ENCODE data around the gene DHRS2. TPM values are rescaled to one million over a fixed set of nuclear protein-coding genes. Genes with fewer than 3 reads are reported as not detected.
A peak's percentile ranks its signal among the peaks of the same experiment; 100 is the strongest.

DHRS2 gene
- total and polyA plus RNA-seq, 2 of the 13 experiments (the other 11 are each of a cell fraction or from before 2014, with no cell fraction given), result 1,621 to 3,021 TPM

DNA sequence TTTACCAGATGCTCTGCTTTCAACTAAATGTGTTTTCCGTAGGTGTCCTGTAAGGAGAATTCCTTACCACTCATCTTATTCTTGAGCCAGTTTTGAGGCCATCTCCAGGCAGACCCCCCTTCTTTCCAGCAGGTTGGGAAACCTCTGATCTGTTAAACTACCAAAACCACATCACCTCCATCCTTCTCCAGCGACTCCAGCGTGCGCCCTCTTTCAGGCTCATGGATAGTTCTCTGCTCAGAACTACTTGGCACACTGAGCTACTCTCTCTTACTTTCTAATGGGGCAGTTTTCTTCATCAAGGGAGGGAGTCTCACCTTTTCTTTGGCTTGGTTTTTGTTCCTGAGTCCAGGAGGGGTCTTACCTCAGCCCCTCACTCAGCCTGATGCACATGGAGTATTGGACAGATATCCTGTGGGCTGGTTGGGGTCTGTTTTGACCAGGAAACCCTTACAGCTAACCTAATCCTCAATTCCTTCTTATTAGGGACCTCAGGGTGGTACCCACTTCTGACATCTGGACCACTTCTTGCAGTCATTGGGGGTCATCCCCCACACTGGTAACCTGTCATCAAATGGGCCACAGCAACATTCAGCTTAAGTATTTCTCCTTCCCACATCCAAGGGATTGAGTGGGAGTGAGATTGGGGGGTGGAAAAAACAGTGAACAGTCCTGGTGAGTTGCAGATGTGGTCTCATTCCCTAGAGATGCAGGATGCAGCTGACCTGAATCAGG is 5.2 kb downstream of the DHRS2 start (continued):
- TF ChIP-seq, protein P1, sequence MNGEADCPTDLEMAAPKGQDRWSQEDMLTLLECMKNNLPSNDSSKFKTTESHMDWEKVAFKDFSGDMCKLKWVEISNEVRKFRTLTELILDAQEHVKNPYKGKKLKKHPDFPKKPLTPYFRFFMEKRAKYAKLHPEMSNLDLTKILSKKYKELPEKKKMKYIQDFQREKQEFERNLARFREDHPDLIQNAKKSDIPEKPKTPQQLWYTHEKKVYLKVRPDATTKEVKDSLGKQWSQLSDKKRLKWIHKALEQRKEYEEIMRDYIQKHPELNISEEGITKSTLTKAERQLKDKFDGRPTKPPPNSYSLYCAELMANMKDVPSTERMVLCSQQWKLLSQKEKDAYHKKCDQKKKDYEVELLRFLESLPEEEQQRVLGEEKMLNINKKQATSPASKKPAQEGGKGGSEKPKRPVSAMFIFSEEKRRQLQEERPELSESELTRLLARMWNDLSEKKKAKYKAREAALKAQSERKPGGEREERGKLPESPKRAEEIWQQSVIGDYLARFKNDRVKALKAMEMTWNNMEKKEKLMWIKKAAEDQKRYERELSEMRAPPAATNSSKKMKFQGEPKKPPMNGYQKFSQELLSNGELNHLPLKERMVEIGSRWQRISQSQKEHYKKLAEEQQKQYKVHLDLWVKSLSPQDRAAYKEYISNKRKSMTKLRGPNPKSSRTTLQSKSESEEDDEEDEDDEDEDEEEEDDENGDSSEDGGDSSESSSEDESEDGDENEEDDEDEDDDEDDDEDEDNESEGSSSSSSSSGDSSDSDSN (CRISPR knock-in tag; IDR thresholded peaks at IDR 0.05), result 0 out of 2 replicates have a peak, but pooled peaks have one; percentile 13
- TF ChIP-seq, protein P2, sequence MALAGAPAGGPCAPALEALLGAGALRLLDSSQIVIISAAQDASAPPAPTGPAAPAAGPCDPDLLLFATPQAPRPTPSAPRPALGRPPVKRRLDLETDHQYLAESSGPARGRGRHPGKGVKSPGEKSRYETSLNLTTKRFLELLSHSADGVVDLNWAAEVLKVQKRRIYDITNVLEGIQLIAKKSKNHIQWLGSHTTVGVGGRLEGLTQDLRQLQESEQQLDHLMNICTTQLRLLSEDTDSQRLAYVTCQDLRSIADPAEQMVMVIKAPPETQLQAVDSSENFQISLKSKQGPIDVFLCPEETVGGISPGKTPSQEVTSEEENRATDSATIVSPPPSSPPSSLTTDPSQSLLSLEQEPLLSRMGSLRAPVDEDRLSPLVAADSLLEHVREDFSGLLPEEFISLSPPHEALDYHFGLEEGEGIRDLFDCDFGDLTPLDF (CRISPR knock-in tag; IDR thresholded peaks at IDR 0.05), result no peak
- TF ChIP-seq POLR2A (IDR thresholded peaks at IDR 0.05; ENCODE audit: insufficient read depth in 1 of 2, low read depth in 2 of 2, low read length in 2 of 2) (no peak), ZNF761 (CRISPR knock-in tag; conservative IDR thresholded peaks at IDR 0.05) (0 out of 2 replicates have a peak, but pooled peaks have one; percentile 11), CEBPB (IDR thresholded peaks at IDR 0.05; ENCODE audit: borderline replicate concordance, low read depth, low read length) (no peak), ZFP37 (CRISPR knock-in tag; IDR thresholded peaks at IDR 0.05; ENCODE audit: borderline replicate concordance) (no peak), ZNF792 (CRISPR knock-in tag; IDR thresholded peaks at IDR 0.05) (0 out of 2 replicates have a peak, but pooled peaks have one; percentile 29), HNRNPK (IDR thresholded peaks at IDR 0.05; ENCODE audit: low read depth, low read length, poor library complexity, severe bottlenecking) (no peak), HNRNPL (IDR thresholded peaks at IDR 0.05; ENCODE audit: low read depth, low read length) (0 out of 2 replicates have a peak, but pooled peaks have one; percentile 19), ARNTL (CRISPR knock-in tag; IDR thresholded peaks at IDR 0.05) (peak; percentile 32; the same call in 1 of the 2 replicates), BHLHE40 (IDR thresholded peaks at IDR 0.05; ENCODE audit: low read length) (no peak), KDM3A (CRISPR knock-in tag; IDR thresholded peaks at IDR 0.05; ENCODE audit: low read depth) (0 out of 2 replicates have a peak, but pooled peaks have one; percentile 2), BORCS8-MEF2B (CRISPR knock-in tag; IDR thresholded peaks at IDR 0.05) (peak; percentile 0; the same call in 1 of the 2 replicates)
- TF ChIP-seq, protein P3, sequence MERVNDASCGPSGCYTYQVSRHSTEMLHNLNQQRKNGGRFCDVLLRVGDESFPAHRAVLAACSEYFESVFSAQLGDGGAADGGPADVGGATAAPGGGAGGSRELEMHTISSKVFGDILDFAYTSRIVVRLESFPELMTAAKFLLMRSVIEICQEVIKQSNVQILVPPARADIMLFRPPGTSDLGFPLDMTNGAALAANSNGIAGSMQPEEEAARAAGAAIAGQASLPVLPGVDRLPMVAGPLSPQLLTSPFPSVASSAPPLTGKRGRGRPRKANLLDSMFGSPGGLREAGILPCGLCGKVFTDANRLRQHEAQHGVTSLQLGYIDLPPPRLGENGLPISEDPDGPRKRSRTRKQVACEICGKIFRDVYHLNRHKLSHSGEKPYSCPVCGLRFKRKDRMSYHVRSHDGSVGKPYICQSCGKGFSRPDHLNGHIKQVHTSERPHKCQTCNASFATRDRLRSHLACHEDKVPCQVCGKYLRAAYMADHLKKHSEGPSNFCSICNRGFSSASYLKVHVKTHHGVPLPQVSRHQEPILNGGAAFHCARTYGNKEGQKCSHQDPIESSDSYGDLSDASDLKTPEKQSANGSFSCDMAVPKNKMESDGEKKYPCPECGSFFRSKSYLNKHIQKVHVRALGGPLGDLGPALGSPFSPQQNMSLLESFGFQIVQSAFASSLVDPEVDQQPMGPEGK (CRISPR knock-in tag; IDR thresholded peaks at IDR 0.05), result 0 out of 2 replicates have a peak, but pooled peaks have one; percentile 20
- TF ChIP-seq, protein P4, sequence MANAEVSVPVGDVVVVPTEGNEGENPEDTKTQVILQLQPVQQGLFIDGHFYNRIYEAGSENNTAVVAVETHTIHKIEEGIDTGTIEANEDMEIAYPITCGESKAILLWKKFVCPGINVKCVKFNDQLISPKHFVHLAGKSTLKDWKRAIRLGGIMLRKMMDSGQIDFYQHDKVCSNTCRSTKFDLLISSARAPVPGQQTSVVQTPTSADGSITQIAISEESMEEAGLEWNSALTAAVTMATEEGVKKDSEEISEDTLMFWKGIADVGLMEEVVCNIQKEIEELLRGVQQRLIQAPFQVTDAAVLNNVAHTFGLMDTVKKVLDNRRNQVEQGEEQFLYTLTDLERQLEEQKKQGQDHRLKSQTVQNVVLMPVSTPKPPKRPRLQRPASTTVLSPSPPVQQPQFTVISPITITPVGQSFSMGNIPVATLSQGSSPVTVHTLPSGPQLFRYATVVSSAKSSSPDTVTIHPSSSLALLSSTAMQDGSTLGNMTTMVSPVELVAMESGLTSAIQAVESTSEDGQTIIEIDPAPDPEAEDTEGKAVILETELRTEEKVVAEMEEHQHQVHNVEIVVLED (CRISPR knock-in tag; IDR thresholded peaks at IDR 0.05; ENCODE audit: borderline replicate concordance), result no peak
- TF ChIP-seq, protein P5, sequence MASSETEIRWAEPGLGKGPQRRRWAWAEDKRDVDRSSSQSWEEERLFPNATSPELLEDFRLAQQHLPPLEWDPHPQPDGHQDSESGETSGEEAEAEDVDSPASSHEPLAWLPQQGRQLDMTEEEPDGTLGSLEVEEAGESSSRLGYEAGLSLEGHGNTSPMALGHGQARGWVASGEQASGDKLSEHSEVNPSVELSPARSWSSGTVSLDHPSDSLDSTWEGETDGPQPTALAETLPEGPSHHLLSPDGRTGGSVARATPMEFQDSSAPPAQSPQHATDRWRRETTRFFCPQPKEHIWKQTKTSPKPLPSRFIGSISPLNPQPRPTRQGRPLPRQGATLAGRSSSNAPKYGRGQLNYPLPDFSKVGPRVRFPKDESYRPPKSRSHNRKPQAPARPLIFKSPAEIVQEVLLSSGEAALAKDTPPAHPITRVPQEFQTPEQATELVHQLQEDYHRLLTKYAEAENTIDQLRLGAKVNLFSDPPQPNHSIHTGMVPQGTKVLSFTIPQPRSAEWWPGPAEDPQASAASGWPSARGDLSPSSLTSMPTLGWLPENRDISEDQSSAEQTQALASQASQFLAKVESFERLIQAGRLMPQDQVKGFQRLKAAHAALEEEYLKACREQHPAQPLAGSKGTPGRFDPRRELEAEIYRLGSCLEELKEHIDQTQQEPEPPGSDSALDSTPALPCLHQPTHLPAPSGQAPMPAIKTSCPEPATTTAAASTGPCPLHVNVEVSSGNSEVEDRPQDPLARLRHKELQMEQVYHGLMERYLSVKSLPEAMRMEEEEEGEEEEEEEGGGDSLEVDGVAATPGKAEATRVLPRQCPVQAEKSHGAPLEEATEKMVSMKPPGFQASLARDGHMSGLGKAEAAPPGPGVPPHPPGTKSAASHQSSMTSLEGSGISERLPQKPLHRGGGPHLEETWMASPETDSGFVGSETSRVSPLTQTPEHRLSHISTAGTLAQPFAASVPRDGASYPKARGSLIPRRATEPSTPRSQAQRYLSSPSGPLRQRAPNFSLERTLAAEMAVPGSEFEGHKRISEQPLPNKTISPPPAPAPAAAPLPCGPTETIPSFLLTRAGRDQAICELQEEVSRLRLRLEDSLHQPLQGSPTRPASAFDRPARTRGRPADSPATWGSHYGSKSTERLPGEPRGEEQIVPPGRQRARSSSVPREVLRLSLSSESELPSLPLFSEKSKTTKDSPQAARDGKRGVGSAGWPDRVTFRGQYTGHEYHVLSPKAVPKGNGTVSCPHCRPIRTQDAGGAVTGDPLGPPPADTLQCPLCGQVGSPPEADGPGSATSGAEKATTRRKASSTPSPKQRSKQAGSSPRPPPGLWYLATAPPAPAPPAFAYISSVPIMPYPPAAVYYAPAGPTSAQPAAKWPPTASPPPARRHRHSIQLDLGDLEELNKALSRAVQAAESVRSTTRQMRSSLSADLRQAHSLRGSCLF (CRISPR knock-in tag; IDR thresholded peaks at IDR 0.05; ENCODE audit: borderline replicate concordance), result no peak

All from HepG2 (cell line).